ENCODE results near the gene S100Z.
"Not testable (repeated sequence)": the region's sequence is repeated elsewhere in the genome, so short reads cannot be mapped to it uniquely, and the experiment has no call there.

DNA sequence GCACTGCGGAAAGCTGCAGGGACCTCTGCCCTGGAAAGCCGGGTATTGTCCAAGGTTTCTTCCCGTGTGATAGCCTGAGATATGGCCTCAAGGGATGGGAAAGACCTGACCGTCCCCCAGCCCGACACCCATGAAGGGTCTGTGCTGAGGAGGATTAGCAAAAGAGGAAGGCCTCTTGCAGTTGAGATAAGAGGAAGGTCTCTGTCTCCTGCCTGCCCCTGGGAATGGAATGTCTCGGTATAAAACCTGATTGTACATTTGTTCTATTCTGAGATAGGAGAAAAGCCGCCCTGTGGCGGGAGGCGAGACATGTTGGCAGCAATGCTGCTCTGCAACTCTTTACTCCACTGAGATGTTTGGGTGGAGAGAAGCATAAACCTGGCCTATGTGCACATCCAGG, 95.4 kb downstream of the S100Z start:
- not testable (repeated sequence) for TF ChIP-seq EP300 (IDR thresholded peaks at IDR 0.05)
- TF ChIP-seq, protein P1, sequence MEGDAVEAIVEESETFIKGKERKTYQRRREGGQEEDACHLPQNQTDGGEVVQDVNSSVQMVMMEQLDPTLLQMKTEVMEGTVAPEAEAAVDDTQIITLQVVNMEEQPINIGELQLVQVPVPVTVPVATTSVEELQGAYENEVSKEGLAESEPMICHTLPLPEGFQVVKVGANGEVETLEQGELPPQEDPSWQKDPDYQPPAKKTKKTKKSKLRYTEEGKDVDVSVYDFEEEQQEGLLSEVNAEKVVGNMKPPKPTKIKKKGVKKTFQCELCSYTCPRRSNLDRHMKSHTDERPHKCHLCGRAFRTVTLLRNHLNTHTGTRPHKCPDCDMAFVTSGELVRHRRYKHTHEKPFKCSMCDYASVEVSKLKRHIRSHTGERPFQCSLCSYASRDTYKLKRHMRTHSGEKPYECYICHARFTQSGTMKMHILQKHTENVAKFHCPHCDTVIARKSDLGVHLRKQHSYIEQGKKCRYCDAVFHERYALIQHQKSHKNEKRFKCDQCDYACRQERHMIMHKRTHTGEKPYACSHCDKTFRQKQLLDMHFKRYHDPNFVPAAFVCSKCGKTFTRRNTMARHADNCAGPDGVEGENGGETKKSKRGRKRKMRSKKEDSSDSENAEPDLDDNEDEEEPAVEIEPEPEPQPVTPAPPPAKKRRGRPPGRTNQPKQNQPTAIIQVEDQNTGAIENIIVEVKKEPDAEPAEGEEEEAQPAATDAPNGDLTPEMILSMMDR (IDR thresholded peaks at IDR 0.05), result not testable (repeated sequence)
